Stimulated activated naive CD8-positive, alpha-beta T cell treated with anti-CD3 and anti-CD28 coated beads, Interleukin-15, Interleukin-2, amounts not matched to agents 100 ng/mL and 50 ng/mL, for 24 hours (primary cell): ENCODE results near the gene DTX3.
"Not testable (repeated sequence)": the region's sequence is repeated elsewhere in the genome, so short reads cannot be mapped to it uniquely, and the experiment has no call there.

Experiments
- H3K27ac Mint-ChIP-seq: one replicate; pipeline ENCODE4 v1.8.0; 2021; ENCODE audit warnings: mild to moderate bottlenecking, mixed read lengths
- H3K27me3 Mint-ChIP-seq: one replicate; pipeline ENCODE4 v1.8.0; 2021; ENCODE audit warnings: mixed read lengths
- H3K36me3 Mint-ChIP-seq: one replicate; pipeline ENCODE4 v1.8.0; 2021; ENCODE audit warnings: low read depth, mixed read lengths
- H3K4me1 Mint-ChIP-seq: one replicate; pipeline ENCODE4 v1.8.0; 2021; ENCODE audit warnings: low read depth, mixed read lengths
- H3K4me3 Mint-ChIP-seq: one replicate; pipeline ENCODE4 v1.8.0; 2021; ENCODE audit warnings: mild to moderate bottlenecking, mixed read lengths
- H3K9me3 Mint-ChIP-seq: one replicate; pipeline ENCODE4 v1.8.0; 2021; ENCODE audit warnings: mixed read lengths

DTX3 gene

GRCh38 chr12:57604454-57604991 lies at the start of gene DTX3:
Gene DTX3, plus strand, starts transcription at chr12:57604824. Its CDS starts 1,694 bp downstream, at chr12:57606518.
- peak within 1 kb of the TSS; percentile 83 for H3K27ac Mint-ChIP-seq
- H3K9me3 Mint-ChIP-seq: no peaks in the 10 kb centered on the region

GRCh38 chr12:57554897-57555296 lies 49.7 kb upstream of the DTX3 start:
- no peaks in the 10 kb centered on the region for H3K9me3 Mint-ChIP-seq
- H3K4me1 Mint-ChIP-seq: peaks cover 8% of the 10 kb centered on the region
- no peak overlapping the region for H3K27ac Mint-ChIP-seq
- H3K27me3 Mint-ChIP-seq: peaks cover 4% of the 10 kb centered on the region
- H3K36me3 Mint-ChIP-seq: no peaks in the 10 kb centered on the region
- H3K4me3 Mint-ChIP-seq: no peak overlapping the region

More at GRCh38 chr12:57604454-57604991, at the start of gene DTX3:
- H3K27me3 Mint-ChIP-seq: no peaks in the 10 kb centered on the region
- H3K4me3 Mint-ChIP-seq: peak within 1 kb of the TSS; percentile 84
- H3K4me1 Mint-ChIP-seq: peaks cover 29% of the 10 kb centered on the region
- peaks cover 31% of the 10 kb centered on the region for H3K36me3 Mint-ChIP-seq

- peaks cover 11% of the 10 kb centered on the region for H3K27me3 Mint-ChIP-seq
- no peak overlapping the region for H3K27ac Mint-ChIP-seq
- H3K4me1 Mint-ChIP-seq: no peaks in the 10 kb centered on the region
- no peaks in the 10 kb centered on the region for H3K9me3 Mint-ChIP-seq
- no peaks in the 10 kb centered on the region for H3K36me3 Mint-ChIP-seq
- H3K4me3 Mint-ChIP-seq: no peak overlapping the region
Observed at GRCh38 chr12:57558864-57559263, 45.8 kb upstream of the DTX3 start.

- H3K36me3 Mint-ChIP-seq: no peaks in the 10 kb centered on the region
- H3K27ac Mint-ChIP-seq: no peak overlapping the region
- H3K27me3 Mint-ChIP-seq: peaks cover 11% of the 10 kb centered on the region
- no peak overlapping the region for H3K4me3 Mint-ChIP-seq
- no peaks in the 10 kb centered on the region for H3K4me1 Mint-ChIP-seq
- H3K9me3 Mint-ChIP-seq: no peaks in the 10 kb centered on the region
Observed at GRCh38 chr12:57560516-57560915, 44.1 kb upstream of the DTX3 start.

- not testable (repeated sequence) for H3K9me3 Mint-ChIP-seq, H3K4me1 Mint-ChIP-seq, H3K27ac Mint-ChIP-seq, H3K36me3 Mint-ChIP-seq, H3K4me3 Mint-ChIP-seq
- peaks cover 11% of the 10 kb centered on the region for H3K27me3 Mint-ChIP-seq
Observed at GRCh38 chr12:57561117-57561516, 43.5 kb upstream of the DTX3 start.

GRCh38 chr12:57563358-57563757 lies 41.3 kb upstream of the DTX3 start:
- H3K27me3 Mint-ChIP-seq: peaks cover 11% of the 10 kb centered on the region
- no peak overlapping the region for H3K27ac Mint-ChIP-seq
- no peak overlapping the region for H3K4me3 Mint-ChIP-seq
- H3K4me1 Mint-ChIP-seq: no peaks in the 10 kb centered on the region
- no peaks in the 10 kb centered on the region for H3K36me3 Mint-ChIP-seq
- no peaks in the 10 kb centered on the region for H3K9me3 Mint-ChIP-seq

- no peaks in the 10 kb centered on the region for H3K9me3 Mint-ChIP-seq
- no peaks in the 10 kb centered on the region for H3K36me3 Mint-ChIP-seq
- no peak overlapping the region for H3K27ac Mint-ChIP-seq
- H3K4me1 Mint-ChIP-seq: no peaks in the 10 kb centered on the region
- no peak overlapping the region for H3K4me3 Mint-ChIP-seq
- H3K27me3 Mint-ChIP-seq: peaks cover 11% of the 10 kb centered on the region
Observed at GRCh38 chr12:57564178-57564740, 40.4 kb upstream of the DTX3 start.

GRCh38 chr12:57568838-57569237 lies 35.8 kb upstream of the DTX3 start:
- no peak overlapping the region for H3K27ac Mint-ChIP-seq
- H3K36me3 Mint-ChIP-seq: no peaks in the 10 kb centered on the region
- H3K9me3 Mint-ChIP-seq: no peaks in the 10 kb centered on the region
- no peaks in the 10 kb centered on the region for H3K4me1 Mint-ChIP-seq
- no peak overlapping the region for H3K4me3 Mint-ChIP-seq
- no peaks in the 10 kb centered on the region for H3K27me3 Mint-ChIP-seq

GRCh38 chr12:57569858-57570257 lies 34.8 kb upstream of the DTX3 start:
- no peaks in the 10 kb centered on the region for H3K27me3 Mint-ChIP-seq
- H3K4me1 Mint-ChIP-seq: no peaks in the 10 kb centered on the region
- no peaks in the 10 kb centered on the region for H3K9me3 Mint-ChIP-seq
- H3K27ac Mint-ChIP-seq: no peak overlapping the region
- H3K36me3 Mint-ChIP-seq: no peaks in the 10 kb centered on the region
- no peak overlapping the region for H3K4me3 Mint-ChIP-seq

GRCh38 chr12:57570438-57570837 lies 34.2 kb upstream of the DTX3 start:
- not testable (repeated sequence) for H3K27ac Mint-ChIP-seq, H3K27me3 Mint-ChIP-seq, H3K4me1 Mint-ChIP-seq, H3K9me3 Mint-ChIP-seq, H3K4me3 Mint-ChIP-seq, H3K36me3 Mint-ChIP-seq

- Mint-ChIP-seq H3K27ac (no peak overlapping the region), H3K4me1 (no peaks in the 10 kb centered on the region), H3K36me3 (no peaks in the 10 kb centered on the region), H3K27me3 (no peaks in the 10 kb centered on the region), H3K4me3 (no peak overlapping the region), H3K9me3 (no peaks in the 10 kb centered on the region)
Observed at GRCh38 chr12:57571926-57572762, 32.5 kb upstream of the DTX3 start.

- Mint-ChIP-seq H3K27me3 (no peaks in the 10 kb centered on the region), H3K4me3 (no peak overlapping the region), H3K4me1 (no peaks in the 10 kb centered on the region), H3K36me3 (no peaks in the 10 kb centered on the region), H3K27ac (no peak overlapping the region), H3K9me3 (no peaks in the 10 kb centered on the region)
Observed at GRCh38 chr12:57574795-57575194, 29.8 kb upstream of the DTX3 start.

GRCh38 chr12:57575771-57576612 lies 28.6 kb upstream of the DTX3 start:
- no peaks in the 10 kb centered on the region for H3K27me3 Mint-ChIP-seq
- H3K36me3 Mint-ChIP-seq: no peaks in the 10 kb centered on the region
- no peak overlapping the region for H3K27ac Mint-ChIP-seq
- H3K4me3 Mint-ChIP-seq: no peak overlapping the region
- H3K9me3 Mint-ChIP-seq: no peaks in the 10 kb centered on the region
- no peaks in the 10 kb centered on the region for H3K4me1 Mint-ChIP-seq

- Mint-ChIP-seq H3K36me3 (no peaks in the 10 kb centered on the region), H3K9me3 (no peaks in the 10 kb centered on the region), H3K27ac (no peak overlapping the region), H3K4me1 (no peaks in the 10 kb centered on the region), H3K27me3 (no peaks in the 10 kb centered on the region), H3K4me3 (no peak overlapping the region)
Observed at GRCh38 chr12:57576613-57577160, 27.9 kb upstream of the DTX3 start.
